DOHH2 (cell line): ENCODE measurements around the gene PDZRN4.

Experiments used
- EZH2phosphoT487 ChIP-seq: fragments of 200-600 bp; sonication (generic); IDR thresholded peaks from 2 replicates; pipeline ENCODE4 v1.6.1; 2017; ENCODE audit warnings: borderline replicate concordance, mild to moderate bottlenecking, antibody characterized with exemption, low read length, moderate library complexity, mixed read lengths
- TF ChIP-seq, protein P1 (sequence below): fragments of 200-600 bp; sonication (generic); IDR thresholded peaks from one replicate; pipeline ENCODE4 v1.5.1; 2014; ENCODE audit warnings: antibody characterized with exemption, mild to moderate bottlenecking, low read depth, low read length; ENCODE audit not compliant: poor library complexity, severe bottlenecking

DNA sequence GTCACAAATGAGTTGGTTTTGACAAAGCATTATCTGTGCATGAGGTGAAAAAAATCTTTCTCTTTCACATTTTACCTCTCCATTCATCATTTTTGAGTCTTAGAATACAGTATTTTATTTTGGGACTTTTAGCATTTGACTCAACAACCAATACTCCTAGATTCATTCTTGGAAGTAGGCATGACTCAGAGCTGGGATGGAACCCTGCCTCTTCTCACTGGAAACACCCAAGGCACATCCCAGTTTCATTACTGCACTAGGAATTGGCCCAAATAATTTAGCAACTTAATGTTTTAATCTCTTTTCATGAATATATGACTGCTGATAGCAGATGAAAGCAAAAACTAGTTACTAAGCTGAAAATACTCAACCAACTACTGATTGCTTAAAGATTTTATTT, 3.3 kb upstream of the PDZRN4 start:
- TF ChIP-seq, protein P1, sequence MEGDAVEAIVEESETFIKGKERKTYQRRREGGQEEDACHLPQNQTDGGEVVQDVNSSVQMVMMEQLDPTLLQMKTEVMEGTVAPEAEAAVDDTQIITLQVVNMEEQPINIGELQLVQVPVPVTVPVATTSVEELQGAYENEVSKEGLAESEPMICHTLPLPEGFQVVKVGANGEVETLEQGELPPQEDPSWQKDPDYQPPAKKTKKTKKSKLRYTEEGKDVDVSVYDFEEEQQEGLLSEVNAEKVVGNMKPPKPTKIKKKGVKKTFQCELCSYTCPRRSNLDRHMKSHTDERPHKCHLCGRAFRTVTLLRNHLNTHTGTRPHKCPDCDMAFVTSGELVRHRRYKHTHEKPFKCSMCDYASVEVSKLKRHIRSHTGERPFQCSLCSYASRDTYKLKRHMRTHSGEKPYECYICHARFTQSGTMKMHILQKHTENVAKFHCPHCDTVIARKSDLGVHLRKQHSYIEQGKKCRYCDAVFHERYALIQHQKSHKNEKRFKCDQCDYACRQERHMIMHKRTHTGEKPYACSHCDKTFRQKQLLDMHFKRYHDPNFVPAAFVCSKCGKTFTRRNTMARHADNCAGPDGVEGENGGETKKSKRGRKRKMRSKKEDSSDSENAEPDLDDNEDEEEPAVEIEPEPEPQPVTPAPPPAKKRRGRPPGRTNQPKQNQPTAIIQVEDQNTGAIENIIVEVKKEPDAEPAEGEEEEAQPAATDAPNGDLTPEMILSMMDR, result no peak
- no peak for TF ChIP-seq EZH2phosphoT487
